H1 (cell line): ENCODE results near the gene TNFRSF8. TPM values are rescaled to one million over a fixed set of nuclear protein-coding genes. Genes with fewer than 3 reads are reported as not detected.

ENCODE experiments used
- POU5F1 ChIP-seq: IDR thresholded peaks from 2 replicates; pipeline ENCODE4 v1.6.1; 2011; ENCODE audit warnings: low read depth, mild to moderate bottlenecking, low read length, moderate library complexity
- ZNF274 ChIP-seq: IDR thresholded peaks from 2 replicates; pipeline ENCODE4 v1.7.0; 2012; ENCODE audit warnings: low read length, borderline replicate concordance; ENCODE audit errors: extremely low read depth
- polyA plus RNA-seq, 7 experiments: library from polyadenylated mRNA; depleted of rRNA in 3 of 7; stranded (reverse) in 5 of 7; unstranded in 2 of 7; fragments of >200 nt in 5 of 7; fragments of 200-250 nt in 2 of 7; gene quantifications; 1 replicate in 5 of 7; 2 replicates in 1 of 7; 4 replicates in 1 of 7; pipeline versions ENCODE4 v1.2.1 to v1.2.3, GENCODE V29; 2011 to 2013; ENCODE audit warnings: missing spikeins in 2 of 7, mixed read lengths in 2 of 7
- total RNA-seq: library from RNA; stranded (reverse); fragmentation: NEBNext Ultra II Directional; extraction: Animal tissue kit (Norgen Biotek cat#: 25700); gene quantifications from 2 replicates; pipeline ENCODE4 v1.2.1, GENCODE V29; 2021

Gene TNFRSF8
- total and polyA plus RNA-seq, 2 of the 8 experiments (the other 6 are each of a cell fraction or from before 2014, with no cell fraction given), result 23.2 to 32.7 TPM

GRCh38 chr1:12144969-12145368 lies 81.9 kb downstream of the TNFRSF8 start (continued):
- TF ChIP-seq ZNF274, result no peak
- TF ChIP-seq POU5F1, result no peak
